HEK293 (cell line): Measurements from ENCODE around the gene GARIN5A.

Source experiments
- ATF2 ChIP-seq: fragments of 450-650 bp; formaldehyde crosslinking; IDR thresholded peaks from 2 replicates; pipeline ENCODE4 v1.5.1; 2016; ENCODE audit warnings: missing biosample characterization, missing genetic modification characterization, low read depth
- CTCF ChIP-seq: fragments of 450-650 bp; formaldehyde crosslinking; IDR thresholded peaks from 2 replicates; pipeline ENCODE4 v1.5.1; 2016; ENCODE audit warnings: missing biosample characterization, missing genetic modification characterization
- KLF17 ChIP-seq: fragments of 450-650 bp; formaldehyde crosslinking; IDR thresholded peaks from 2 replicates; pipeline ENCODE4 v1.5.1; 2016; ENCODE audit warnings: missing biosample characterization, missing genetic modification characterization
- PATZ1 ChIP-seq: fragments of 450-650 bp; formaldehyde crosslinking; IDR thresholded peaks from 2 replicates; pipeline ENCODE4 v1.5.1; 2016; ENCODE audit warnings: missing biosample characterization, missing genetic modification characterization
- REPIN1 ChIP-seq: fragments of 450-650 bp; formaldehyde crosslinking; IDR thresholded peaks from 2 replicates; pipeline ENCODE4 v1.5.1; 2017; ENCODE audit warnings: missing biosample characterization, missing genetic modification characterization, low read depth
- REST ChIP-seq: fragments of 450-650 bp; formaldehyde crosslinking; IDR thresholded peaks from 2 replicates; pipeline ENCODE4 v1.5.1; 2016; ENCODE audit warnings: missing biosample characterization, missing genetic modification characterization
- ZBTB17 ChIP-seq: fragments of 450-650 bp; formaldehyde crosslinking; IDR thresholded peaks from 2 replicates; pipeline ENCODE4 v1.5.1; 2016; ENCODE audit warnings: missing biosample characterization, missing genetic modification characterization
- ZNF280C ChIP-seq: fragments of 450-650 bp; formaldehyde crosslinking; IDR thresholded peaks from 2 replicates; pipeline ENCODE4 v1.5.1; 2016; ENCODE audit warnings: missing biosample characterization, missing genetic modification characterization
- ZNF416 ChIP-seq: fragments of 450-650 bp; formaldehyde crosslinking; IDR thresholded peaks from 2 replicates; pipeline ENCODE4 v1.5.1; 2016; ENCODE audit warnings: missing biosample characterization, missing genetic modification characterization
- ZNF549 ChIP-seq: fragments of 450-650 bp; IDR thresholded peaks from 2 replicates; pipeline ENCODE4 v1.5.1; 2018; ENCODE audit warnings: missing biosample characterization, missing genetic modification characterization, mild to moderate bottlenecking, inconsistent platforms, moderate library complexity
- ZNF560 ChIP-seq: fragments of 450-650 bp; formaldehyde crosslinking; IDR thresholded peaks from 2 replicates; pipeline ENCODE4 v1.5.1; 2017; ENCODE audit warnings: missing biosample characterization, missing genetic modification characterization, borderline replicate concordance
- ZNF639 ChIP-seq: fragments of 450-650 bp; formaldehyde crosslinking; IDR thresholded peaks from 2 replicates; pipeline ENCODE4 v1.5.1; 2016; ENCODE audit warnings: missing biosample characterization, missing genetic modification characterization
- ZSCAN18 ChIP-seq: fragments of 450-650 bp; formaldehyde crosslinking; IDR thresholded peaks from 2 replicates; pipeline ENCODE4 v1.5.1; 2016; ENCODE audit warnings: missing biosample characterization, missing genetic modification characterization

GRCh38 chr19:50437862-50438449 lies 38.7 kb downstream of the GARIN5A start:
- TF ChIP-seq CTCF (tag by site-specific recombination) (no peak), ZNF549 (no peak), ATF2 (tag by site-specific recombination) (no peak), ZNF560 (tag by site-specific recombination) (no peak), ZSCAN18 (tag by site-specific recombination) (no peak), PATZ1 (tag by site-specific recombination) (no peak), ZBTB17 (tag by site-specific recombination) (no peak), ZNF639 (tag by site-specific recombination) (no peak), KLF17 (tag by site-specific recombination) (no peak), ZNF416 (tag by site-specific recombination) (no peak), ZNF280C (tag by site-specific recombination) (no peak), REPIN1 (tag by site-specific recombination) (no peak), REST (tag by site-specific recombination) (no peak)
